ENCODE results near the gene BLTP3A. TPM values are rescaled to one million over a fixed set of nuclear protein-coding genes. Genes with fewer than 3 reads are reported as not detected.

The BLTP3A gene
- total RNA-seq, 2 donors from 2014 or later: 17.7 to 22.6 TPM

- no peaks in the 10 kb centered on the region for H3K4me1 ChIP-seq
- no peak for TF ChIP-seq CTCF (IDR thresholded peaks at IDR 0.05)
- peaks cover 44% of the 10 kb centered on the region for H3K36me3 ChIP-seq
- no peak overlapping the region for H3K4me3 ChIP-seq
- H3K27ac ChIP-seq: no peak overlapping the region
- no peak for DNase-seq (ENCODE audit: low spot score)
- H3K27me3 ChIP-seq: no peaks in the 10 kb centered on the region
- no peaks in the 10 kb centered on the region for H3K9me3 ChIP-seq
Measured at GRCh38 chr6:34836451-34836850, 44.6 kb downstream of the BLTP3A start.

- no peak for TF ChIP-seq CTCF (IDR thresholded peaks at IDR 0.05)
- no peak for DNase-seq (ENCODE audit: low spot score)
- H3K36me3 ChIP-seq: peaks cover 49% of the 10 kb centered on the region
Measured at GRCh38 chr6:34837528-34837927, 45.6 kb downstream of the BLTP3A start.

GRCh38 chr6:34839666-34840352 is 47.9 kb downstream of the BLTP3A start:
- no peak for TF ChIP-seq CTCF (IDR thresholded peaks at IDR 0.05)
- no peak for DNase-seq (ENCODE audit: low spot score)
- Histone ChIP-seq H3K4me1 (no peaks in the 10 kb centered on the region), H3K27me3 (no peaks in the 10 kb centered on the region), H3K4me3 (no peak overlapping the region), H3K36me3 (peaks cover 39% of the 10 kb centered on the region), H3K9me3 (no peaks in the 10 kb centered on the region), H3K27ac (peak overlapping the region in 1 of 2 donors; percentile 24)

More at GRCh38 chr6:34837528-34837927, 45.6 kb downstream of the BLTP3A start:
- no peaks in the 10 kb centered on the region for H3K9me3 ChIP-seq
- H3K4me1 ChIP-seq: no peaks in the 10 kb centered on the region
- H3K27me3 ChIP-seq: no peaks in the 10 kb centered on the region
- no peak overlapping the region for H3K4me3 ChIP-seq
- H3K27ac ChIP-seq: no peak overlapping the region

Other genes with a start within 250 kb of the BLTP3A start
- under 1 TPM; 0.22 to 0.31 TPM for gene SPDEF, start 235.8 kb upstream of the BLTP3A start, total RNA-seq
- 100 to 1,000 TPM in 1 of 2 donors, 10 to 100 TPM in 1; 89.8 to 114 TPM for gene ILRUN, start 95.3 kb upstream of the BLTP3A start, total RNA-seq
- gene SNRPC, start 34.6 kb upstream of the BLTP3A start, total RNA-seq: 100 to 1,000 TPM; 116 TPM
- 10 to 100 TPM; 17.1 to 19.0 TPM for gene TAF11, start 96.0 kb downstream of the BLTP3A start, total RNA-seq
- gene ANKS1A, start 97.2 kb downstream of the BLTP3A start, total RNA-seq: 10 to 100 TPM; 26.7 to 30.9 TPM